Bronchial epithelial cell (primary cell): ENCODE results near the gene DGKG. TPM values are rescaled to one million over a fixed set of nuclear protein-coding genes. Genes with fewer than 3 reads are reported as not detected.

Source experiments
- DNase-seq: peaks from one replicate; pipeline ENCODE4 v3.0.0-alpha.2; 2010; ENCODE audit warnings: low read depth
- FAIRE-seq: peaks from 2 replicates; lab custom pipeline; 2011; peaks lifted over from hg19 to GRCh38; lab: Jason Lieb, UNC
- H3K27me3 ChIP-seq: 2 replicates; pipeline ENCODE4 v1.5.1; 2011; ENCODE audit warnings: low read length; ENCODE audit not compliant: control insufficient read depth, insufficient read depth
- H3K36me3 ChIP-seq: 2 replicates; pipeline ENCODE4 v1.5.1; 2011; ENCODE audit warnings: low read length; ENCODE audit not compliant: control insufficient read depth, insufficient read depth
- H3K4me3 ChIP-seq: 2 replicates; pipeline ENCODE4 v1.5.1; 2011; ENCODE audit warnings: mild to moderate bottlenecking, low read depth, low read length, control low read depth
- total RNA-seq: library from RNA; depleted of rRNA; stranded (reverse); fragments of >200 nt; gene quantifications from 2 replicates; pipeline ENCODE4 v1.2.1, GENCODE V29; 2014
- TF ChIP-seq, protein P1 (sequence below): IDR thresholded peaks from 2 replicates; pipeline ENCODE4 v1.5.1; 2011; ENCODE audit warnings: mild to moderate bottlenecking, moderate library complexity, low read length, control low read depth, inconsistent platforms; ENCODE audit not compliant: insufficient read depth, severe bottlenecking

The DGKG gene
- total RNA-seq, 1 donor from 2014 or later: not detected

- no peaks in the 10 kb centered on the region for H3K27me3 ChIP-seq
- FAIRE-seq: peak; percentile 95
- DNase-seq: no peak
- TF ChIP-seq, protein P1, sequence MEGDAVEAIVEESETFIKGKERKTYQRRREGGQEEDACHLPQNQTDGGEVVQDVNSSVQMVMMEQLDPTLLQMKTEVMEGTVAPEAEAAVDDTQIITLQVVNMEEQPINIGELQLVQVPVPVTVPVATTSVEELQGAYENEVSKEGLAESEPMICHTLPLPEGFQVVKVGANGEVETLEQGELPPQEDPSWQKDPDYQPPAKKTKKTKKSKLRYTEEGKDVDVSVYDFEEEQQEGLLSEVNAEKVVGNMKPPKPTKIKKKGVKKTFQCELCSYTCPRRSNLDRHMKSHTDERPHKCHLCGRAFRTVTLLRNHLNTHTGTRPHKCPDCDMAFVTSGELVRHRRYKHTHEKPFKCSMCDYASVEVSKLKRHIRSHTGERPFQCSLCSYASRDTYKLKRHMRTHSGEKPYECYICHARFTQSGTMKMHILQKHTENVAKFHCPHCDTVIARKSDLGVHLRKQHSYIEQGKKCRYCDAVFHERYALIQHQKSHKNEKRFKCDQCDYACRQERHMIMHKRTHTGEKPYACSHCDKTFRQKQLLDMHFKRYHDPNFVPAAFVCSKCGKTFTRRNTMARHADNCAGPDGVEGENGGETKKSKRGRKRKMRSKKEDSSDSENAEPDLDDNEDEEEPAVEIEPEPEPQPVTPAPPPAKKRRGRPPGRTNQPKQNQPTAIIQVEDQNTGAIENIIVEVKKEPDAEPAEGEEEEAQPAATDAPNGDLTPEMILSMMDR: no peak
- H3K36me3 ChIP-seq: no peaks in the 10 kb centered on the region
- no peak overlapping the region for H3K4me3 ChIP-seq
These were observed 181.0 kb downstream of the DGKG start for GRCh38 chr3:186180891-186181481.

DNA sequence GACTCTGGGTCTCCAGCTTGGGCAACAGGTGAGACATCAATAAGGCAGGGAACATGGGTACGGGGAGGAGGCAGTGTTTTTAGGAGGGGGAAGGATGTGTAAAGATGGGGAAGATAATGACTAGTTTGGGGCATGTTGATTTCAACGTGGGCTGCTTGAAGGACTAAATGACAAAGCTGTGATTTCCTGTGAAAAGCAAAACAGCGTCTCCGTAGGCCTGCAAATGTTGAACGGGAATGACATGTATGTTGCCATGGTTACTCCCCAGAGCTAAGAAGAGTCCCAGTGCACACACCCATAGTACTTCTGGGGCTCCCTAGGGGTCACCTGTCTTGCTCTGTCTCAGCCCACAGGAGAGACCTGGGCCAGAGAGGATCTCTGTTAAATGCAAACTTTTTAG is 181.9 kb downstream of the DGKG start:
- no peak for DNase-seq
- Histone ChIP-seq H3K36me3 (no peaks in the 10 kb centered on the region), H3K4me3 (no peak overlapping the region), H3K27me3 (no peaks in the 10 kb centered on the region)
- TF ChIP-seq, protein P1: no peak
- no peak for FAIRE-seq

DNA sequence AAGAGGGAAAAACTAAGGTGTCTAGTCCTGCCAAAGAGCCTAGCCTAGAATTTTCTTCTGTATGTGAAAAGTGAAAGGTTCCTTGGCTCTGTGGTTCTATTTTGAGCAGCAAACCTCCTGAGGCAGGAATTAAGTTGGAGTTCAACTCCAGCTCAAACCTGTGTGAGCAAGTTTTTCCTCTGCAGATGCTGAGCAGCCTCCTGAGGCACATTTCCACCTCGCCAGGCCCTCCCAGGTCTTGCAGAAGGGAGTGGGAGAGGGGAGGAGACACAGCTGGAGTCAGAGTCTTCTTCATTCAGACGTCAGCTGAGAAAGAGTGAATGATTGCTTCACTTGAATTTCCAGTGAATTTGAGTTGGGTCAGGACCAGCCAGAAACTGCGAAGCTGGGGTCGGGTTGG is 183.6 kb downstream of the DGKG start:
- TF ChIP-seq, protein P1: no peak
- Histone ChIP-seq H3K27me3 (no peaks in the 10 kb centered on the region), H3K36me3 (no peaks in the 10 kb centered on the region), H3K4me3 (no peak overlapping the region)
- FAIRE-seq (no peak), DNase-seq (no peak)

DNA sequence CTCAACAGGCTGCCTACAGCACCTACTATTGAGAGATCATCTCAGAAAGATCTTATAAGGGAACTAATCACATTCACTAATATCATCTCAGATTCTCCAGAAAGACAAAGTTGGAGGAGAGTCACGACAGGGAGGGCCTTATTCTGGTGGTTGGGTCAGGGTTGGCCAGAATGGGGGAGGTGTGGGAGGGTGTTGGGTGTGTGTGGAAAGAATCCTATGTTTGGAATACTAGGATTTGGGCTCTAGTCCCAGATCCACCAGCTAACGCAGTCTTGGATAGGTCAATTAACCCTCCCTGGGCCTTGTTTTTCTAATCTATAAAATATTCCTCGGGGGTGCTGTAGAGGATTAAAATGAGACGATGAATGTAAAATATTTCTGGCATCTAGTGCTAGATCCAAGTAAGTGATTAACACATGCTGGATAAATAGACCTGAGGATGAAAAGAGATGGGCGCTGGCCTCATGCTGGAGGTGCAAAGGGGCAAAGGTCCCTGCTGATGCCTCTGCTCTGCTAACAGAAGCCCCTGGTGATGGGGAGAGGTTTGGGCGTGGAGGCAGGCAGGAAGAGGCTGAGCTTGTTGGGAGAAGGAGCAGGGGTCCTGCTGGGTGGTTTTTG is 185.6 kb downstream of the DGKG start:
- Histone ChIP-seq H3K4me3 (no peak overlapping the region), H3K36me3 (no peaks in the 10 kb centered on the region), H3K27me3 (no peaks in the 10 kb centered on the region)
- no peak for FAIRE-seq
- DNase-seq: no peak
- TF ChIP-seq, protein P1: no peak

DNA sequence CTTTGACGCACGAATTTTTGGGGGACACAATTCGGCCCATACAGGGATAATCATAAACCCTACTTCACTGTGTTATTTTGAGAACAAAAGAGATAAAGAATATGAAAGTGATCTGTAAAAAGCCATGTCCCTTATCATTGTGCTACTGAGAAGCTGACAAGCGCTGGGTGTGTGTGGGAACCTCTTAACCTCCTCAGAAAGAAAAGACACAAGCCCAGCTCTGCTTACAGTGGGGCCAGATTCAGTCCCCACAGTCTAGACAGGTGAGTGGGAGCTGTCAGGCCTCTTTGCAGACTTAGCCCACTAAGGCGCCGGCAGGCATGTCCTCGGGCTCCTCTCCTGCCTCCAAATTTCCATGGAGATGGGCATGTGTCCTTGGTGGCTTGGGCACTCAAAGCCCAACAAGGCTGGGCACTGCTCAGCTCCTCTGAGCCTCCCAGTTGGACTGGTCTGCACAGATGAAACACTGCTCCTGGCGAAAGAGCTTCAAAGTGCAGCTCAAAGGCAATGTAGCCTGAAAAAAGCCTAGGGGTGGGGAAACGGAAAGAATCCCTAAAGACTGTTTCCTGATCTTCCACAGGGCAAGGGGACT is 188.7 kb downstream of the DGKG start:
- no peaks in the 10 kb centered on the region for H3K36me3 ChIP-seq
- TF ChIP-seq, protein P1: no peak
- FAIRE-seq: no peak
- no peak for DNase-seq
- H3K4me3 ChIP-seq: no peak overlapping the region
- no peaks in the 10 kb centered on the region for H3K27me3 ChIP-seq
